ENCODE measurements around the gene PSMD8. TPM values are rescaled to one million over a fixed set of nuclear protein-coding genes. Genes with fewer than 3 reads are reported as not detected.

The PSMD8 gene
- total and polyA plus RNA-seq, 2 donors (not counting 3 experiments of a cell fraction or from before 2014, with no cell fraction given), result 203 to 543 TPM

DNA sequence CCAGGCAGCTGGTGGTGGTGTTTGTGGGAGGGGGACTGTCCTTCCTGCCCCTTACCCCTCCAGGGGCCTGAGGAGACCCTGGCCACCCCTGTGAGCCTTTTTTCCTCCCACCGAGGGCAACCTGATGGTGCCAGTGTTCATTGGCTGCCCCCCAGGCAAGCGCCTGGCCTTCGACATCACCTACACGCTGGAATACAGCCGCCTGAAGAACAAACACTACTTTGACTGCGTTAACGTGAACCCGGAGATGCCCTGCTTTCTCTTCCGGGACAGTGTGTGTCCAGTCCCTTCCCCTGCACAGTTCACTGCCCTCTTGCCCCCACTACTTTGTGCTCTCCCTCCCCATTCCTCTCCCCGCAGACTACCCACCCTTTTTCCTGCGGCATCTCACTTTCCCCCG is 7.3 kb upstream of the PSMD8 start:
- DNase-seq (ENCODE audit: low read depth, low spot score) (no peak), FAIRE-seq (no peak)
- no peaks in the 10 kb centered on the region for H3K9me3 ChIP-seq (replicated peaks; ENCODE audit: control insufficient read depth, insufficient read depth, low read length)
- no peak overlapping the region for H3K27ac ChIP-seq (ENCODE audit: insufficient read depth, low read depth, low read length)
- H3K4me1 ChIP-seq (ENCODE audit: control insufficient read depth, extremely low read depth, insufficient read depth, low read length), result peaks cover 3% of the 10 kb centered on the region
- H3K27me3 ChIP-seq (ENCODE audit: control insufficient read depth in 2 of 2, insufficient read depth in 2 of 2, low read length in 2 of 2), result peaks cover 4 to 6% of the 10 kb centered on the region in 2 experiments
- no peaks in the 10 kb centered on the region for H3K79me2 ChIP-seq (ENCODE audit: control insufficient read depth, insufficient read depth, low read length)
- H3K4me2 ChIP-seq (ENCODE audit: insufficient read depth, low read length), result no peak overlapping the region
- BruUV-seq (replicated peaks), result no TSS peak
- no peaks in the 10 kb centered on the region for H3K9me1 ChIP-seq (replicated peaks; ENCODE audit: control insufficient read depth, extremely low read depth, insufficient read depth, low read length)
- no peak overlapping the region for H3K9ac ChIP-seq (replicated peaks; ENCODE audit: extremely low read depth, insufficient read depth, low read length)
- H2AFZ ChIP-seq (ENCODE audit: low read depth, low read length), result no peak overlapping the region
- CTCF ChIA-PET, result interaction anchor here (1.5 kb wide), 1 partner anchor 21 kb away, joined by 3 read pairs; the partner anchor contains the start of gene GGN
- H3K4me3 ChIP-seq (replicated peaks in 1 of 3; ENCODE audit: insufficient read depth in 1 of 3, low read depth in 1 of 3, low read length in 3 of 3), result no peak overlapping the region
- POLR2A ChIA-PET, result no interaction called here
- intact Hi-C loops (cut with micrococcal nuclease), result no loop called here
- dilution Hi-C loops (cut with MboI; ENCODE audit: extremely low pct_ligation_motif_present, low sequenced_read_pairs), result no loop called here
- no peaks in the 10 kb centered on the region for H4K20me1 ChIP-seq (replicated peaks; ENCODE audit: control insufficient read depth, extremely low read depth, insufficient read depth, low read length)
- H3K36me3 ChIP-seq (ENCODE audit: control insufficient read depth in 2 of 2, extremely low read depth in 1 of 2, insufficient read depth in 2 of 2, low read length in 2 of 2), result no peaks in the 10 kb centered on the region
- TF ChIP-seq POLR2A (IDR thresholded peaks at IDR 0.05; ENCODE audit: low read depth, low read length) (no peak), JUN (IDR thresholded peaks at IDR 0.05; ENCODE audit: borderline replicate concordance, insufficient read depth, insufficient read length, low read depth) (no peak), EZH2 (IDR thresholded peaks at IDR 0.05; ENCODE audit: borderline replicate concordance, low read depth, low read length, severe bottlenecking) (no peak), FOS (IDR thresholded peaks at IDR 0.05; ENCODE audit: borderline replicate concordance, insufficient read depth, low read length) (no peak), MYC (IDR thresholded peaks at IDR 0.05; ENCODE audit: low read depth, low read length) (no peak), GATA2 (IDR thresholded peaks at IDR 0.05; ENCODE audit: insufficient read depth, insufficient read length, low read depth, low read length) (no peak)
- TF ChIP-seq, protein P1, sequence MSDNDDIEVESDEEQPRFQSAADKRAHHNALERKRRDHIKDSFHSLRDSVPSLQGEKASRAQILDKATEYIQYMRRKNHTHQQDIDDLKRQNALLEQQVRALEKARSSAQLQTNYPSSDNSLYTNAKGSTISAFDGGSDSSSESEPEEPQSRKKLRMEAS (IDR thresholded peaks at IDR 0.05; ENCODE audit: insufficient read depth, insufficient read length), result no peak

- peaks cover 2% of the 10 kb centered on the region for H3K4me1 ChIP-seq (ENCODE audit: control insufficient read depth, extremely low read depth, insufficient read depth, low read length)
- H3K27ac ChIP-seq (ENCODE audit: insufficient read depth, low read depth, low read length), result no peak overlapping the region
- H3K9me1 ChIP-seq (replicated peaks; ENCODE audit: control insufficient read depth, extremely low read depth, insufficient read depth, low read length), result no peaks in the 10 kb centered on the region
- DNase-seq (ENCODE audit: low read depth, low spot score), result no peak
- FAIRE-seq, result no peak
- dilution Hi-C loops (cut with MboI; ENCODE audit: extremely low pct_ligation_motif_present, low sequenced_read_pairs), result no loop called here
- no peak overlapping the region for H3K4me3 ChIP-seq (replicated peaks in 1 of 3; ENCODE audit: insufficient read depth in 1 of 3, low read depth in 1 of 3, low read length in 3 of 3)
- no peak overlapping the region for H2AFZ ChIP-seq (ENCODE audit: low read depth, low read length)
- ChIA-PET POLR2A (no interaction called here), CTCF (interaction anchor here (0.8 kb wide), 1 partner anchor 135 kb away, joined by 3 read pairs; no protein-coding TSS in a partner anchor)
- H3K79me2 ChIP-seq (ENCODE audit: control insufficient read depth, insufficient read depth, low read length), result no peaks in the 10 kb centered on the region
- H3K9me3 ChIP-seq (replicated peaks; ENCODE audit: control insufficient read depth, insufficient read depth, low read length), result no peaks in the 10 kb centered on the region
- no peak overlapping the region for H3K9ac ChIP-seq (replicated peaks; ENCODE audit: extremely low read depth, insufficient read depth, low read length)
- no peaks in the 10 kb centered on the region for H3K36me3 ChIP-seq (ENCODE audit: control insufficient read depth in 2 of 2, extremely low read depth in 1 of 2, insufficient read depth in 2 of 2, low read length in 2 of 2)
- no peak overlapping the region for H3K4me2 ChIP-seq (ENCODE audit: insufficient read depth, low read length)
- H4K20me1 ChIP-seq (replicated peaks; ENCODE audit: control insufficient read depth, extremely low read depth, insufficient read depth, low read length), result no peaks in the 10 kb centered on the region
- no TSS peak for BruUV-seq (replicated peaks)
- intact Hi-C loops (cut with micrococcal nuclease), result no loop called here
- TF ChIP-seq CTCF (IDR thresholded peaks at IDR 0.05; ENCODE audit: extremely low read depth in 1 of 2, insufficient read depth in 1 of 2, low read depth in 1 of 2, low read length in 2 of 2) (no peak), FOS (IDR thresholded peaks at IDR 0.05; ENCODE audit: borderline replicate concordance, insufficient read depth, low read length) (no peak), POLR2A (IDR thresholded peaks at IDR 0.05; ENCODE audit: low read depth, low read length) (no peak), MYC (IDR thresholded peaks at IDR 0.05; ENCODE audit: low read depth, low read length) (no peak)
- H3K27me3 ChIP-seq (ENCODE audit: control insufficient read depth in 2 of 2, insufficient read depth in 2 of 2, low read length in 2 of 2), result peaks cover 4 to 6% of the 10 kb centered on the region in 2 experiments
These were observed 4.8 kb upstream of the PSMD8 start for GRCh38 chr19:38369584-38369983.
